Measurements from ENCODE around the gene SLCO2A1. TPM values are rescaled to one million over a fixed set of nuclear protein-coding genes. Genes with fewer than 3 reads are reported as not detected.

The SLCO2A1 gene
- total and polyA plus RNA-seq, 8 donors = 1.9 to 121 (median 8.8) TPM

DNA sequence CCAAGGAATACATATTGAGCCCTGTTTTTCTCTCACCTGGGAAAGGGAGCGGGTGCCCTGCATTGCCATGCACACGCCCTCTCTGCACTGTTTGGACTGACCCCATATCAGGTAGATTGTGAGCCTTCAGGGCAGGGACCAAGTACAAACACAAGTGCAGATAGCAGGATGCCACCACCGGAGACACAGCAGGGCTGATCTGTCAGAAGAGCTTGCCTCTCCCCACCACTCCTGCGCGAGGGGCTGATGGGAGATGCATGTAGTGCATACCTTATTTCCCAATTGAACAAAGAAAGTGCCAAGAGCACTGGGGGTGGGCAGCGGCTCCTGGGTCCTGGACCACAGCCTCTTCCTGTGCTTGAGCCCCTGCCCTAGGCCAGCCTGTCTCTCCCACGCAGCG is 9.0 kb upstream of the SLCO2A1 start:
- Histone ChIP-seq H3K4me1 (no peaks in the 10 kb centered on the region), H3K9me3 (peaks cover 0 to 12% (median 2%) of the 10 kb centered on the region in 4 donors), H3K36me3 (no peaks in the 10 kb centered on the region), H3K27me3 (no peaks in the 10 kb centered on the region), H3K27ac (peak overlapping the region; percentile 58 to 75 (median 74)), H3K4me3 (no peak overlapping the region)
- 67 to 78% (median 71%) methylated on average over 5 to 8 of the region's 8 CpGs for WGBS, 5 donors
- TF ChIP-seq, protein P1, sequence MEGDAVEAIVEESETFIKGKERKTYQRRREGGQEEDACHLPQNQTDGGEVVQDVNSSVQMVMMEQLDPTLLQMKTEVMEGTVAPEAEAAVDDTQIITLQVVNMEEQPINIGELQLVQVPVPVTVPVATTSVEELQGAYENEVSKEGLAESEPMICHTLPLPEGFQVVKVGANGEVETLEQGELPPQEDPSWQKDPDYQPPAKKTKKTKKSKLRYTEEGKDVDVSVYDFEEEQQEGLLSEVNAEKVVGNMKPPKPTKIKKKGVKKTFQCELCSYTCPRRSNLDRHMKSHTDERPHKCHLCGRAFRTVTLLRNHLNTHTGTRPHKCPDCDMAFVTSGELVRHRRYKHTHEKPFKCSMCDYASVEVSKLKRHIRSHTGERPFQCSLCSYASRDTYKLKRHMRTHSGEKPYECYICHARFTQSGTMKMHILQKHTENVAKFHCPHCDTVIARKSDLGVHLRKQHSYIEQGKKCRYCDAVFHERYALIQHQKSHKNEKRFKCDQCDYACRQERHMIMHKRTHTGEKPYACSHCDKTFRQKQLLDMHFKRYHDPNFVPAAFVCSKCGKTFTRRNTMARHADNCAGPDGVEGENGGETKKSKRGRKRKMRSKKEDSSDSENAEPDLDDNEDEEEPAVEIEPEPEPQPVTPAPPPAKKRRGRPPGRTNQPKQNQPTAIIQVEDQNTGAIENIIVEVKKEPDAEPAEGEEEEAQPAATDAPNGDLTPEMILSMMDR (IDR thresholded peaks at IDR 0.05) = no peak
- no peak for TF ChIP-seq EP300 (IDR thresholded peaks at IDR 0.05)
- TF ChIP-seq POLR2A (IDR thresholded peaks at IDR 0.05) = no peak
- TF ChIP-seq POLR2AphosphoS5 (IDR thresholded peaks at IDR 0.05) = peak in 1 of 3 donors; percentile 35
- intact Hi-C loops (cut with DNase I; ENCODE audit: low total_unique reads) = no loop called here
- peak; percentile 47 to 69 for DNase-seq

DNA sequence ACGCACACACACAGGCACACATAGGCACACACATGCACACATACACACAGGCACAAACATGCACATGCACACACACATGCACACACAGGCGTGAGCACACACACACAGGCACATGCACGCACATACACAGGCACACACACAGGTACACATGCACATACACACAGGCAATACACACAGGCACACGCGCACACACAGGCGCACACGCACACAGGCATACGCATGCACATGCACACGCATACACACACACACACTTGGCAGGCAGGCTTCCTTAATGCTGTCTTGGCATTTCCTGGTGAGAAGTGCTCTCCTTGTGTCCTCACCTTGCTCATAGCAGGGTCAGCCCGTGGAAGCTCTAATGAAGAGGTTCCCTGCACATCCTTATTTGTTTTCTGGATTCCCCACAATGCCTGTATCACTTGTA is 8.4 kb upstream of the SLCO2A1 start:
- intact Hi-C loops (cut with DNase I; ENCODE audit: low total_unique reads) = no loop called here

DNA sequence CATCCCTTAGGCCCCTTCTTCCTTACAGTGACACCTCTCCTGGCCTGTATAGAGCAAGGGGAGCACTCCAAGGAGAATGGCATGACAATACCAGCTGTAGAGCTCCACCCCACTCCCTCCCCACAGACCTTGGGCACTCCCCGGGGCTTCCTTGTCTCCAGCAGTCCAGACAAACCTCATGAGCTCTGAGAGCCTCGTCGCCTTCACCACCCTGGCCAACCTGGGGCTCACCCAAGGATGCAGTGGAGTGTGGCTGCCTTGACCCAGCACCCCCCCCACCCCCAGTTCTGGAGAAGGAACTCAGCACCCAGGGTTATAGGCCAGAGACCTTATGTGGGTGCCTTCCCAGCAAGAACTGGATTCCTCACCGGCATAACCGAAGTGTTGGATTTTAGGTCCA is 7.4 kb upstream of the SLCO2A1 start:
- H3K4me3 ChIP-seq = no peak overlapping the region
- no peaks in the 10 kb centered on the region for H3K9me3 ChIP-seq
- intact Hi-C loops (cut with DNase I; ENCODE audit: low total_unique reads) = no loop called here
- H3K36me3 ChIP-seq = no peaks in the 10 kb centered on the region
- no peaks in the 10 kb centered on the region for H3K27me3 ChIP-seq
- 73 to 100% (median 75%) methylated on average over 5 of the region's 5 CpGs for WGBS, 5 donors
- peak overlapping the region in 1 of 5 donors; percentile 46 for H3K27ac ChIP-seq
- TF ChIP-seq, protein P1 (IDR thresholded peaks at IDR 0.05) = no peak
- TF ChIP-seq POLR2A (IDR thresholded peaks at IDR 0.05) (no peak), POLR2AphosphoS5 (IDR thresholded peaks at IDR 0.05) (no peak), EP300 (IDR thresholded peaks at IDR 0.05) (no peak)
- H3K4me1 ChIP-seq = no peaks in the 10 kb centered on the region
- no peak for DNase-seq

More for the DNA sequence above, 8.4 kb upstream of the SLCO2A1 start:
- Histone ChIP-seq H3K27ac (peak overlapping the region; percentile 58 to 75 (median 74)), H3K4me3 (no peak overlapping the region), H3K27me3 (no peaks in the 10 kb centered on the region), H3K36me3 (no peaks in the 10 kb centered on the region), H3K4me1 (no peaks in the 10 kb centered on the region), H3K9me3 (peaks cover 0 to 6% (median under 1%) of the 10 kb centered on the region in 4 donors)
- WGBS, 5 donors = 61 to 92% (median 67%) methylated on average over 8 to 10 of the region's 10 CpGs
- peak in 1 of 2 donors; percentile 49 for DNase-seq
- TF ChIP-seq, protein P1 (IDR thresholded peaks at IDR 0.05) = no peak
- TF ChIP-seq POLR2A (IDR thresholded peaks at IDR 0.05) (no peak), POLR2AphosphoS5 (IDR thresholded peaks at IDR 0.05) (no peak), EP300 (IDR thresholded peaks at IDR 0.05) (no peak)

DNA sequence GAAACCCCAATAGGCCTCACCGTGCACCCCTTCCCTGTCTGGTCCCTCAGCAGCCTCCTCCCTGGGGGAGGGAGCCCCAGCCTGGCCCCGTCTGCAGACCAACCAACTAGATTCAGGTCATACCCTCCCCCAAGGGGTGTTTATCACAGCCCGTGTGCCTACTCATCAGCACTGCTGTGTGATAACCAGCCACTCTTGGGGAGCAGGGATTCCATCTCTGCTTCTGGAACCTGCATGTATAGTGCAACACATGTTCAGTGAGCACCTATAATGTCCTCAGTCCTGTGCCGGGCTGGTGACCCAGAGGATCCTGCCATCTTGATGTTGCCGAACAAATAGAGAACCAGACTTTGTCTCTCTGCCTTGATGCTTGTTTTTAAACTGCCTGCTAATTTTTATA is 6.6 kb upstream of the SLCO2A1 start:
- Histone ChIP-seq H3K4me3 (no peak overlapping the region), H3K9me3 (no peaks in the 10 kb centered on the region), H3K36me3 (no peaks in the 10 kb centered on the region), H3K27ac (no peak overlapping the region), H3K27me3 (no peaks in the 10 kb centered on the region), H3K4me1 (no peaks in the 10 kb centered on the region)
- no peak for DNase-seq
- WGBS, 5 donors = 83 to 94% (median 92%) methylated on average over 5 of the region's 5 CpGs
- intact Hi-C loops (cut with DNase I; ENCODE audit: low total_unique reads) = no loop called here
- TF ChIP-seq POLR2A (IDR thresholded peaks at IDR 0.05) = no peak
- TF ChIP-seq, protein P1 (IDR thresholded peaks at IDR 0.05) = no peak
- TF ChIP-seq POLR2AphosphoS5 (IDR thresholded peaks at IDR 0.05) = no peak
- no peak for TF ChIP-seq EP300 (IDR thresholded peaks at IDR 0.05)
